HFFc6 (cell line): ENCODE data around the gene CAMSAP1. TPM values are rescaled to one million over a fixed set of nuclear protein-coding genes. Genes with fewer than 3 reads are reported as not detected.
"Not testable (repeated sequence)": the region's sequence is repeated elsewhere in the genome, so short reads cannot be mapped to it uniquely, and the experiment has no call there.

Experiments used
- DNase-seq: peaks from one replicate; pipeline ENCODE4 v3.0.0-alpha.2; 2018
- H3K27ac Mint-ChIP-seq: 2 replicates; pipeline ENCODE4 v1.8.0; 2020; ENCODE audit warnings: mild to moderate bottlenecking, mixed read lengths
- H3K27me3 Mint-ChIP-seq: 2 replicates; pipeline ENCODE4 v1.8.0; 2021; ENCODE audit warnings: mild to moderate bottlenecking, moderate library complexity, mixed read lengths; ENCODE audit not compliant: insufficient read depth
- H3K36me3 Mint-ChIP-seq: 2 replicates; pipeline ENCODE4 v1.8.0; 2021; ENCODE audit warnings: low read depth, mixed read lengths
- H3K4me1 Mint-ChIP-seq: 2 replicates; pipeline ENCODE4 v1.8.0; 2020; ENCODE audit warnings: low read depth, mixed read lengths
- H3K4me3 Mint-ChIP-seq: 2 replicates; pipeline ENCODE4 v1.8.0; 2020; ENCODE audit warnings: mild to moderate bottlenecking, moderate library complexity, mixed read lengths
- H3K9me3 Mint-ChIP-seq: 2 replicates; pipeline ENCODE4 v1.8.0; 2020; ENCODE audit warnings: mild to moderate bottlenecking, mixed read lengths
- total RNA-seq, 6 experiments: library from RNA; stranded (reverse); fragmentation: NEBNext Ultra II Directional; extraction: Animal tissue kit (Norgen Biotek cat#: 25700); gene quantifications; 2 replicates in 1 of 6; 3 replicates in 5 of 6; pipeline ENCODE4 v1.2.3, GENCODE V29; 2021
- TF ChIP-seq, protein P1 (sequence below): fragments of 200-600 bp; sonication (generic); IDR thresholded peaks from 2 replicates; pipeline ENCODE4 v1.5.0; 2021; ENCODE audit warnings: antibody characterized with exemption, mild to moderate bottlenecking

The CAMSAP1 gene
- total RNA-seq, 6 experiments from 2014 or later, result 14.9 to 22.8 (median 18.1) TPM

DNA sequence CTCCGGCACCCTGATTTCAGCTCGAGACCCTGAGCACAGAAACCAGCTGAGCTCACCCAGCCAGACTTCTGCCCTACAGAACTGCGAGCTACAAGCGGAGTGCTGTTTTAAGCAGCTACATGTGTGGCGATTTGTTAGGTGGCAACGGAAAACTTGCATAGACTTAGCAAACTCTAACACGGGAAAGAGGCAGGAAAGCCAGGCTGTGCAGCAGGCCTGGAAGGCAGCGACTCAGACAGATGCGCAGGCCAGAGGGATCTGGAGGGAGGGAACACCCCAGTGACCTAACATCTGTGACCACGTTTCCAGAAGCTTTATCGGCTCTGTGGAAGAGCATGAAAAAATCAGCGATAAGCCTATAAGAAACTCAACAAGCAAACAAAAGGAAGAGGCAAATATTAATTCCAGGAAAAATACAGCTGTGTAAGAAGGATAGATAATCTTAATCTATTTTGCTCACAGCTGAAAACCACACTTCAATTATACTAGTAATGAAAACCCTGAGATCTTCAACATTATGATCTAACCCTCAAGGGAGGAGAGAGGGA, 42.9 kb upstream of the CAMSAP1 start:
- Mint-ChIP-seq H3K27me3 (no peaks in the 10 kb centered on the region), H3K4me1 (peaks cover 8% of the 10 kb centered on the region), H3K27ac (no peak overlapping the region), H3K9me3 (no peaks in the 10 kb centered on the region), H3K36me3 (peaks cover 10% of the 10 kb centered on the region), H3K4me3 (no peak overlapping the region)
- TF ChIP-seq, protein P1, sequence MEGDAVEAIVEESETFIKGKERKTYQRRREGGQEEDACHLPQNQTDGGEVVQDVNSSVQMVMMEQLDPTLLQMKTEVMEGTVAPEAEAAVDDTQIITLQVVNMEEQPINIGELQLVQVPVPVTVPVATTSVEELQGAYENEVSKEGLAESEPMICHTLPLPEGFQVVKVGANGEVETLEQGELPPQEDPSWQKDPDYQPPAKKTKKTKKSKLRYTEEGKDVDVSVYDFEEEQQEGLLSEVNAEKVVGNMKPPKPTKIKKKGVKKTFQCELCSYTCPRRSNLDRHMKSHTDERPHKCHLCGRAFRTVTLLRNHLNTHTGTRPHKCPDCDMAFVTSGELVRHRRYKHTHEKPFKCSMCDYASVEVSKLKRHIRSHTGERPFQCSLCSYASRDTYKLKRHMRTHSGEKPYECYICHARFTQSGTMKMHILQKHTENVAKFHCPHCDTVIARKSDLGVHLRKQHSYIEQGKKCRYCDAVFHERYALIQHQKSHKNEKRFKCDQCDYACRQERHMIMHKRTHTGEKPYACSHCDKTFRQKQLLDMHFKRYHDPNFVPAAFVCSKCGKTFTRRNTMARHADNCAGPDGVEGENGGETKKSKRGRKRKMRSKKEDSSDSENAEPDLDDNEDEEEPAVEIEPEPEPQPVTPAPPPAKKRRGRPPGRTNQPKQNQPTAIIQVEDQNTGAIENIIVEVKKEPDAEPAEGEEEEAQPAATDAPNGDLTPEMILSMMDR, result no peak
- DNase-seq, result no peak

DNA sequence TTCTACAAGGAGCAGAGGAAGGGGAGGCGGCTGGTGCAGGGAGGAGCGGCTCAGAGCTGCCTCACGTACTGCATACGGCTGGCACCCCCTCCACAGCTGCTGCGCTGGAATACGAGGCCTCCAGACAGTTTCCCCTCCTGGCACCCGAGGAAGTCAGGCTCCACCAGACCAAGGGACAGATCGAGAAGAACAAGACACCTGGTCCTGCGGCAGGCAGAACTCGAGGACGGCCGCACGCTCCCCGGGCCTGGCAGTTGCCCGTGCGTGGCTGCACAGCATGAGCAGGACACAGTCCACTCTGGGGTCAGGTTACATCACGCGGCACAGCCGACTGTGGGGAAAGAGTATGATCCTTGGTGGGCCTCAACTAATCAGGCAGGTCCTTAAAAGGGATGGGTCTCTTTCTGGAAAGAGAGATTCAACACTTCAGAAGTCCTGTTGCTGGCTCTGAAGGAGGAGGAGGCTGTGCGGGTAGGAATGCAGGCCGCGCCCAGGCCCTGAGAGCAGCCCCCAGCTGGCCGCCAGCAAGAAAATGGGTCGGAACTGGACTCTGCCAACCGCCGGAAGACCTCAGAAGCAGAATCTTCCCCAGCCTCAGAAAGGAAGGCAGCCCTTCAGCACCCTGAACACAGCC, 42.3 kb upstream of the CAMSAP1 start:
- TF ChIP-seq, protein P1, result no peak
- H3K27me3 Mint-ChIP-seq, result no peaks in the 10 kb centered on the region
- H3K4me3 Mint-ChIP-seq, result no peak overlapping the region
- peaks cover 16% of the 10 kb centered on the region for H3K36me3 Mint-ChIP-seq
- no peak for DNase-seq
- no peaks in the 10 kb centered on the region for H3K9me3 Mint-ChIP-seq
- no peak overlapping the region for H3K27ac Mint-ChIP-seq
- peaks cover 8% of the 10 kb centered on the region for H3K4me1 Mint-ChIP-seq

- H3K4me3 Mint-ChIP-seq, result no peak overlapping the region; the same call in 1 of the 2 replicates
- peaks cover 21% of the 10 kb centered on the region for H3K36me3 Mint-ChIP-seq
- TF ChIP-seq, protein P1, result no peak
- H3K27ac Mint-ChIP-seq, result no peak overlapping the region
- no peaks in the 10 kb centered on the region for H3K9me3 Mint-ChIP-seq
- peak; percentile 5 for DNase-seq
- no peaks in the 10 kb centered on the region for H3K27me3 Mint-ChIP-seq
- H3K4me1 Mint-ChIP-seq, result peaks cover 8% of the 10 kb centered on the region
These were observed 41.6 kb upstream of the CAMSAP1 start for GRCh38 chr9:135948968-135949367.

GRCh38 chr9:135948446-135948845, 41.1 kb upstream of the CAMSAP1 start:
- peaks cover 8% of the 10 kb centered on the region for H3K4me1 Mint-ChIP-seq
- H3K36me3 Mint-ChIP-seq, result peaks cover 24% of the 10 kb centered on the region
- no peaks in the 10 kb centered on the region for H3K9me3 Mint-ChIP-seq
- no peak for DNase-seq
- H3K27ac Mint-ChIP-seq, result no peak overlapping the region
- H3K4me3 Mint-ChIP-seq, result no peak overlapping the region
- no peaks in the 10 kb centered on the region for H3K27me3 Mint-ChIP-seq
- TF ChIP-seq, protein P1, result no peak

DNA sequence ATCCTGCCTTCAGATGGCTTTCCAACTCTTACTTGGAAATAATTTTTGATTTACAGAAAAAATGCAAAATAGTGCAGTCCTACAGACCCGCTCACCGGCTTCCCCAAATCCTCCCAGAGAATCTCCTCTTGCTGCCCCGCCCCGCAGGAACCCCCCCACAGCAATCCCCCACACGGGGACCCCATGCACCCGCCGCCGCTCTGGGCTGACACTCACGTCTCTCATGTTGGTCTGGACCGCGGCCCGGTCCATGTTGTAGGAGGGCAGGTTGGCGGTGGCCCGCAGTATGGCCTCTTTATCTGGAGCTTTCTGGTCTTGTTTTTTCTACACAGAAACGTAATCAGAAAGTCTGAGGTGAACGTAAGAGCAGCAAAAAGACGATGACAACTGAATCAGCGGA, 40.2 kb upstream of the CAMSAP1 start:
- peaks cover 8% of the 10 kb centered on the region for H3K4me1 Mint-ChIP-seq
- peaks cover 22% of the 10 kb centered on the region for H3K36me3 Mint-ChIP-seq
- no peak overlapping the region for H3K27ac Mint-ChIP-seq
- TF ChIP-seq, protein P1, result no peak
- no peak for DNase-seq
- H3K9me3 Mint-ChIP-seq, result no peaks in the 10 kb centered on the region
- no peak overlapping the region for H3K4me3 Mint-ChIP-seq
- no peaks in the 10 kb centered on the region for H3K27me3 Mint-ChIP-seq

- peaks cover 22% of the 10 kb centered on the region for H3K36me3 Mint-ChIP-seq
- H3K27ac Mint-ChIP-seq, H3K4me1 Mint-ChIP-seq, H3K9me3 Mint-ChIP-seq, DNase-seq, H3K27me3 Mint-ChIP-seq, H3K4me3 Mint-ChIP-seq: not testable (repeated sequence)
These were observed 39.8 kb upstream of the CAMSAP1 start for GRCh38 chr9:135947105-135947504.
